CD14-positive monocyte (primary cell): ENCODE measurements around the gene PLA2G2E. TPM values are rescaled to one million over a fixed set of nuclear protein-coding genes. Genes with fewer than 3 reads are reported as not detected.

Source experiments
- DNase-seq, 3 donors: peaks; one replicate each; pipeline ENCODE4 v3.0.0-alpha.2; 2011 to 2022
- H2AFZ ChIP-seq: 2 replicates; pipeline ENCODE4 v1.6.0; 2012; ENCODE audit warnings: mild to moderate bottlenecking, low read depth, low read length, inconsistent platforms; ENCODE audit not compliant: insufficient read depth, poor library complexity, severe bottlenecking
- H3K27ac ChIP-seq, 2 donors: 1 replicate in 1 of 2; 2 replicates in 1 of 2; pipeline ENCODE4 v1.5.1; 2012 to 2013; ENCODE audit warnings: low read length in 2 of 2, control low read depth in 1 of 2, inconsistent platforms in 1 of 2, low read depth in 1 of 2, mild to moderate bottlenecking in 1 of 2
- H3K27me3 ChIP-seq, 2 donors: one replicate each; pipeline versions ENCODE4 v1.6.0 to v1.6.1; 2011 to 2013; ENCODE audit warnings: low read length in 2 of 2; ENCODE audit not compliant: control insufficient read depth in 2 of 2, insufficient read depth in 2 of 2
- H3K36me3 ChIP-seq, 2 donors: replicated peaks in 1 of 2; 1 replicate in 1 of 2; 2 replicates in 1 of 2; pipeline versions ENCODE4 v1.5.1 to v1.6.1; 2012 to 2013; ENCODE audit warnings: low read length in 2 of 2, control low read depth in 1 of 2, inconsistent platforms in 1 of 2, mild to moderate bottlenecking in 1 of 2; ENCODE audit not compliant: insufficient read depth in 2 of 2, control insufficient read depth in 1 of 2
- H3K4me1 ChIP-seq, 2 donors: 1 replicate in 1 of 2; 2 replicates in 1 of 2; pipeline versions ENCODE4 v1.5.1 to v1.6.1; 2012 to 2013; ENCODE audit warnings: low read length in 2 of 2, control low read depth in 1 of 2, inconsistent platforms in 1 of 2, mild to moderate bottlenecking in 1 of 2, moderate library complexity in 1 of 2; ENCODE audit not compliant: insufficient read depth in 2 of 2, control insufficient read depth in 1 of 2
- H3K4me2 ChIP-seq: replicated peaks from 2 replicates; pipeline ENCODE3; 2012; ENCODE audit warnings: low read length, moderate library complexity, mild to moderate bottlenecking; ENCODE audit not compliant: poor library complexity, severe bottlenecking; ENCODE audit errors: extremely low read depth
- H3K4me3 ChIP-seq, 3 experiments: fragments of 200-600 bp in 1 of 3; sonication (generic) in 1 of 3; replicated peaks in 1 of 3; 1 replicate in 2 of 3; 2 replicates in 1 of 3; pipeline ENCODE4 v1.5.1; 2011 to 2013; ENCODE audit warnings: low read length in 3 of 3, mild to moderate bottlenecking in 3 of 3, control low read depth in 2 of 3, low read depth in 2 of 3, inconsistent platforms in 1 of 3, moderate library complexity in 1 of 3
- H3K79me2 ChIP-seq: 2 replicates; pipeline ENCODE4 v1.6.0; 2012; ENCODE audit warnings: mild to moderate bottlenecking, control low read depth, inconsistent platforms, low read length, moderate library complexity; ENCODE audit not compliant: insufficient read depth
- H3K9ac ChIP-seq: 2 replicates; pipeline ENCODE4 v1.6.0; 2017; ENCODE audit warnings: low read length, mild to moderate bottlenecking; ENCODE audit not compliant: insufficient read depth, poor library complexity, severe bottlenecking
- H3K9me3 ChIP-seq, 2 donors: replicated peaks in 1 of 2; 1 replicate in 1 of 2; 2 replicates in 1 of 2; pipeline versions ENCODE4 v1.5.1 to v1.6.1; 2012 to 2013; ENCODE audit warnings: low read length in 2 of 2, control low read depth in 1 of 2; ENCODE audit not compliant: control insufficient read depth in 1 of 2, insufficient read depth in 1 of 2
- H4K20me1 ChIP-seq: 2 replicates; pipeline ENCODE4 v1.6.0; 2012; ENCODE audit warnings: mild to moderate bottlenecking, low read length, control low read depth, moderate library complexity; ENCODE audit not compliant: insufficient read depth
- H3K27ac Mint-ChIP-seq, 7 donors: one replicate each; pipeline ENCODE4 v1.8.0; 2020; ENCODE audit warnings: mild to moderate bottlenecking in 7 of 7, mixed read lengths in 7 of 7, moderate library complexity in 6 of 7, inconsistent platforms in 2 of 7
- H3K27me3 Mint-ChIP-seq, 3 donors: one replicate each; pipeline ENCODE4 v1.8.0; 2021 to 2022; ENCODE audit warnings: low read depth in 3 of 3, mild to moderate bottlenecking in 3 of 3, mixed read lengths in 3 of 3, moderate library complexity in 3 of 3, inconsistent platforms in 1 of 3
- H3K36me3 Mint-ChIP-seq, 2 donors: one replicate each; pipeline ENCODE4 v1.8.0; 2020; ENCODE audit warnings: mixed read lengths in 2 of 2, inconsistent platforms in 1 of 2, mild to moderate bottlenecking in 1 of 2
- H3K4me1 Mint-ChIP-seq: one replicate; pipeline ENCODE4 v1.8.0; 2020; ENCODE audit warnings: mild to moderate bottlenecking, mixed read lengths
- H3K4me3 Mint-ChIP-seq, 2 donors: one replicate each; pipeline ENCODE4 v1.8.0; 2020; ENCODE audit warnings: mild to moderate bottlenecking in 2 of 2, mixed read lengths in 2 of 2, moderate library complexity in 1 of 2
- H3K9me3 Mint-ChIP-seq, 7 donors: one replicate each; pipeline ENCODE4 v1.8.0; 2020 to 2022; ENCODE audit warnings: mixed read lengths in 7 of 7, mild to moderate bottlenecking in 6 of 7, moderate library complexity in 6 of 7, inconsistent platforms in 2 of 7
- CTCF ChIP-seq: fragments of 200-600 bp; IDR thresholded peaks from one replicate; pipeline ENCODE4 v1.8.0; 2022; ENCODE audit warnings: antibody characterized with exemption, mild to moderate bottlenecking
- WGBS: methylation state at CpG from one replicate; pipeline ENCODE4 v1.1.5; 2013; ENCODE audit warnings: missing lambda C conversion rate; ENCODE audit not compliant: insufficient coverage; 5-methylcytosine and 5-hydroxymethylcytosine counted together
- intact Hi-C, 2 donors: fragments of 100-400 bp; cut with micrococcal nuclease; formaldehyde crosslinking; loops; one replicate each; pipeline versions ENCODE4 v1.15.0 to v1.15.1; 2023
- polyA plus RNA-seq, 3 donors: library from polyadenylated mRNA; depleted of rRNA in 1 of 3; unstranded in 2 of 3; stranded (reverse) in 1 of 3; fragments of 300-500 nt in 2 of 3; fragments of >200 nt in 1 of 3; fragmentation: Illumina TruSeq in 2 of 3; gene quantifications; 1 replicate in 2 of 3; 2 replicates in 1 of 3; pipeline ENCODE4 v1.2.3, GENCODE V29; 2012 to 2021

The PLA2G2E gene
- polyA plus RNA-seq, 3 donors: not detected

GRCh38 chr1:19878637-19878985, 44.8 kb downstream of the PLA2G2E start:
- intact Hi-C loops: no loop called here
- Histone ChIP-seq H3K4me3 (no peak overlapping the region), H3K9me3 (no peaks in the 10 kb centered on the region), H3K9ac (no peak overlapping the region), H3K27me3 (peaks cover 0 to 2% of the 10 kb centered on the region in 2 donors), H3K4me1 (peaks cover 12 to 13% of the 10 kb centered on the region in 2 donors), H3K27ac (no peak overlapping the region), H3K79me2 (peaks cover 10% of the 10 kb centered on the region), H3K4me2 (no peak overlapping the region), H3K36me3 (no peaks in the 10 kb centered on the region), H4K20me1 (no peaks in the 10 kb centered on the region), H2AFZ (no peak overlapping the region)
- no peak for TF ChIP-seq CTCF
- Mint-ChIP-seq H3K27me3 (peaks cover 9 to 29% (median 13%) of the 10 kb centered on the region in 3 donors), H3K4me1 (peaks cover 13% of the 10 kb centered on the region), H3K36me3 (no peaks in the 10 kb centered on the region), H3K9me3 (peaks cover 0 to 6% (median 3%) of the 10 kb centered on the region in 7 donors), H3K4me3 (no peak overlapping the region), H3K27ac (no peak overlapping the region)
- 97% methylated on average over 11 of the region's 12 CpGs for WGBS
- DNase-seq: no peak

- TF ChIP-seq CTCF: no peak
- Histone ChIP-seq H3K9me3 (no peaks in the 10 kb centered on the region), H3K9ac (no peak overlapping the region), H4K20me1 (no peaks in the 10 kb centered on the region), H3K36me3 (no peaks in the 10 kb centered on the region), H3K79me2 (peaks cover 4% of the 10 kb centered on the region), H3K4me3 (no peak overlapping the region), H3K4me1 (peaks cover 7% of the 10 kb centered on the region in 2 donors), H2AFZ (no peak overlapping the region), H3K4me2 (no peak overlapping the region), H3K27ac (no peak overlapping the region), H3K27me3 (peaks cover 0 to 2% of the 10 kb centered on the region in 2 donors)
- 96% methylated on average over 11 of the region's 19 CpGs for whole genome bisulfite sequencing
- Mint-ChIP-seq H3K9me3 (peaks cover 0 to 6% (median 3%) of the 10 kb centered on the region in 7 donors), H3K4me1 (peaks cover 7% of the 10 kb centered on the region), H3K4me3 (no peak overlapping the region), H3K27me3 (peaks cover 10 to 34% (median 19%) of the 10 kb centered on the region in 3 donors), H3K27ac (no peak overlapping the region), H3K36me3 (no peaks in the 10 kb centered on the region)
- no peak for DNase-seq
- intact Hi-C loops: no loop called here
These were observed 45.4 kb downstream of the PLA2G2E start for GRCh38 chr1:19877821-19878636.
